ENCODE data around the gene XYLB.

Gene XYLB

DNA sequence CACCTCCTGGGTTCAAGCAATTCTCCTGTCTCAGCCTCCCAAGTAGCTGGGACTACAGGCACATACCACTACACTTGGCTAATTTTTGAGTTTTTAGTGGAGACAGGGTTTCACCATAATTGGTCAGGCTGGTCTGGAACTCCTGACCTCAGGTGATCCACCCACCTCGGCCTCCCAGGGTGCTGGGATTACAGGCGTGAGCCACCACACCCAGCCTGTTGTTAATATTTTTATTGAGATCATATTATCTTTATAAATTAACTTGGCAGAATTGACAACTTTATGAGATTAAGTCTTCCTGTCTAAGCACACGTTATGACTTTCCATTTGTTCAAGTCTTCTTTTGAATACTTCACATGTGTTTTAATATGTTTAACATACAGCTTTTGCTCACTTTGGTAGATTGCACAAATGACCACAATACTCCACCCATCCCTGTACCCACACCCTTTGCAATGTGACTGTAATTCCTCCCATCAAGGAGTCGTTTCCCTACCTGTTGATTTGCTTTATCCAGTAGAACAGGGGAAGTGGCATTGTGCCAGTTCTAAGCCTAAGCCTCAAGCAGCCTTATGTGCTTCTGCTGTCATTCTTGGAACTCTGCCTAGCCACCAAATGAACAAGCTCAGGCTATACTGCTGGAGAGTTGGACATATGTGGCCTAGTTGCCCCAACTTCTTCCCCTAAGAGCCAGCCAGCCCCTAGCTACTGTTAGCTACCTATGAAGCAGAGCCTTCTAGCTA is 8.2 kb downstream of the XYLB start:
- TF ChIP-seq, protein P1, sequence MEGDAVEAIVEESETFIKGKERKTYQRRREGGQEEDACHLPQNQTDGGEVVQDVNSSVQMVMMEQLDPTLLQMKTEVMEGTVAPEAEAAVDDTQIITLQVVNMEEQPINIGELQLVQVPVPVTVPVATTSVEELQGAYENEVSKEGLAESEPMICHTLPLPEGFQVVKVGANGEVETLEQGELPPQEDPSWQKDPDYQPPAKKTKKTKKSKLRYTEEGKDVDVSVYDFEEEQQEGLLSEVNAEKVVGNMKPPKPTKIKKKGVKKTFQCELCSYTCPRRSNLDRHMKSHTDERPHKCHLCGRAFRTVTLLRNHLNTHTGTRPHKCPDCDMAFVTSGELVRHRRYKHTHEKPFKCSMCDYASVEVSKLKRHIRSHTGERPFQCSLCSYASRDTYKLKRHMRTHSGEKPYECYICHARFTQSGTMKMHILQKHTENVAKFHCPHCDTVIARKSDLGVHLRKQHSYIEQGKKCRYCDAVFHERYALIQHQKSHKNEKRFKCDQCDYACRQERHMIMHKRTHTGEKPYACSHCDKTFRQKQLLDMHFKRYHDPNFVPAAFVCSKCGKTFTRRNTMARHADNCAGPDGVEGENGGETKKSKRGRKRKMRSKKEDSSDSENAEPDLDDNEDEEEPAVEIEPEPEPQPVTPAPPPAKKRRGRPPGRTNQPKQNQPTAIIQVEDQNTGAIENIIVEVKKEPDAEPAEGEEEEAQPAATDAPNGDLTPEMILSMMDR (IDR thresholded peaks at IDR 0.05; ENCODE audit: low read depth, low read length) = no peak
- DNase-seq (ENCODE audit: extremely low read depth, low read depth) = no peak

DNA sequence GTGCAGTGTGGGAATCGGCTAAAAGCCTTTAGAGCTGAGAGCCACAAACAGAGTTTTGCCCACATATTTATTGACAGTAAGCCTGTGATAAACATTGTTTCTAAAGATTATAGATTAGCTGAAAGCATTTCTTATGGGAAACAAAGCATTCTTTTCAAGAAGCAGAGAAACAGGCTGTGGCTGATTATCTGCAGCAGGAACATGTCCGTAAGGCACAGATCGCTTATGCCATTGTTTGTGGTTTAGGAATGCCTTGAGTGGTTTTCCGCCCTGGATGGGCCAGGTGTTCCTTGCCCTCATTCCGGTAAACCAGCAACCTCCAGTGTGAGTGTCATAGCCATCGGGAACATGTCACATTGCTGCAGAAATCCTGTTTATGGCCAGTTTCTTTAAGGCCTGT is 12.5 kb downstream of the XYLB start:
- TF ChIP-seq, protein P1 (IDR thresholded peaks at IDR 0.05; ENCODE audit: low read depth, low read length) = no peak
- no peak for DNase-seq (ENCODE audit: extremely low read depth, low read depth)

DNA sequence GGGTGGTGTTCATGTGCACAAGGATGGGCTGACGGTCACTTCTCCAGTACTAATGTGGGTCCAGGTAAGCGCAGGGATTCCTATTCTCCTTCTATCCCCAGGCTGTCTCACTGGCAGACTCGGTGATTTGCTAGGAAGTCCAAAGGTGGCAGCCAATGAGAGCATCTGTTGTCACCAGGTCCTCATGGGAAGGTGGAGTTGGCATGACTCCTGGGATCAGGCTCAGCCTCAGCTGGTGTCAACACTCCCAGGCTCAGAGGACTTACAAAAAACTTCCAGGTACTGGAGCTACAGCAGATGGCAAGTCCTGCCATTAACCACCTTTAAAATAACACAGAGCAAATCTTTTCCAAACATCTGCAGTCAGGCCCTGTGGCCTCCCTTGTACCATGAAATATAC is 13.8 kb downstream of the XYLB start:
- TF ChIP-seq, protein P1 (IDR thresholded peaks at IDR 0.05; ENCODE audit: low read depth, low read length) = no peak
- no peak for DNase-seq (ENCODE audit: extremely low read depth, low read depth)

DNA sequence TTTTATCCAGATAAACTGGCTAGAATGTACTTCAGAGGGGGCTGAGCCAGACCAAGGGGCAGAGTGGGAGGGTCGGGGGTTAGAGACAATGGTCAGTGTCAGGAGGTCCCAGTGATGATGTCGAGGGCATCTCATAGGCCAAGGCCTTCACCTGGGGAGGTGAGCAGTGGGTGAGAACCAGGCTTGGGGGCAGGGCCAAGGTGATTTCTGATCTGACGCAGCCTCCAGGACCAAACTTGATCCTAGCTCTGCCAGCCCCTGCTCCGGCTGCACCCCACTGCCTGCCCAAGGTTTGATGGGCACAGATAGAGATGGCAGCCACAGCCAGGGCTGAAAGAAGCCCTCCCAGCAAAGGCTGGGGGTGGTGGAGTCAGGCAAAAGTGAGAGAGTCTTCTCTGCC is 14.9 kb downstream of the XYLB start:
- DNase-seq (ENCODE audit: extremely low read depth, low read depth) = no peak
- TF ChIP-seq, protein P1 (IDR thresholded peaks at IDR 0.05; ENCODE audit: low read depth, low read length) = no peak

DNA sequence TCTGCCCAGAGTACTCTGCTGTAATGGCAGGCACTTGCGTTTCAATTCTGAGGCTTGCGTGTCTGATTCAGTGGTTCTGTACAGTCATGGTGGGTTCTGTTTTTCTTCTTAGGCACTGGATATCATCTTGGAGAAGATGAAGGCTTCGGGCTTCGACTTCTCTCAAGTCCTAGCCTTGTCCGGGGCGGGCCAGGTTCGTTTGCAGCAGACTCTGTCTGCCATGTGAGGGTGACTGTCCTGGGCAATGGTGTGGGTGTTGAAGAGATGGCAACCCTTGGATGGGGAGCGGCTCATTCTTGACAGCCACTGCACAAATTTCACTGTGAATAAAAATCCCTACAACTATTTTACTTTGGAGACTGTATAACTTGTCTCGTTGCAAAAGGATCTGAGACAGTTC is 16.2 kb downstream of the XYLB start:
- DNase-seq (ENCODE audit: extremely low read depth, low read depth) = no peak
- TF ChIP-seq, protein P1 (IDR thresholded peaks at IDR 0.05; ENCODE audit: low read depth, low read length) = no peak

DNA sequence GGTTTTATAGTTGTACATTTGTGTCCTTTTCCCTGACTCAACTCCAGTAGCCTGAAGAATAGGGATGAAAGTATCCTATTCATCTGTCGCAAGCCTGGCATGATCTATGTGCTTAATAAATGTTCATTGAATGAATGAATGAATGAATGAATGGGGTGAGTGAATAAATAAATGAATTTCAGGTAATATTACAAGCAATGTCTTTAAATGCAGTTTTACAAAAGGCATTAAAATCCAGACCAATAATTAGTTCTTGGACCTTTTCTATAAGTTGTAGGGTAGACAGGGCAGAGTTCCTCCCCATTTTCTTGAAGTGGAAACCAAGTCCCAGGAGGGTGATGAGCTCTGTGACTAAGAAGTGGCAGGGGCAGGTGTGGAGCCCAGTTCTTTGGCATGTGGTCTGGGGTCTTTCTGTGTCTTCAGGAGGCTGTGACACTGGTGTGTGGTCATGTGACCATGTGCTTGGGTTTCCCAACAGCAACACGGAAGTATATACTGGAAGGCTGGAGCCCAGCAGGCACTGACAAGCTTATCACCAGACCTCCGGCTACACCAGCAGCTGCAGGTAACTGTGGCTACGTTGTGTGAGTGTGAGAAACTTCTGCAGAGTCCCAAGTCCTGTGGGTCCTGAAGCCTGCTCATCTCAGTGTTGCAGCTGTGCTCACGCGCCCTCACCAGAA is 18.3 kb downstream of the XYLB start:
- TF ChIP-seq, protein P1 (IDR thresholded peaks at IDR 0.05; ENCODE audit: low read depth, low read length) = no peak
- no peak for DNase-seq (ENCODE audit: extremely low read depth, low read depth)

DNA sequence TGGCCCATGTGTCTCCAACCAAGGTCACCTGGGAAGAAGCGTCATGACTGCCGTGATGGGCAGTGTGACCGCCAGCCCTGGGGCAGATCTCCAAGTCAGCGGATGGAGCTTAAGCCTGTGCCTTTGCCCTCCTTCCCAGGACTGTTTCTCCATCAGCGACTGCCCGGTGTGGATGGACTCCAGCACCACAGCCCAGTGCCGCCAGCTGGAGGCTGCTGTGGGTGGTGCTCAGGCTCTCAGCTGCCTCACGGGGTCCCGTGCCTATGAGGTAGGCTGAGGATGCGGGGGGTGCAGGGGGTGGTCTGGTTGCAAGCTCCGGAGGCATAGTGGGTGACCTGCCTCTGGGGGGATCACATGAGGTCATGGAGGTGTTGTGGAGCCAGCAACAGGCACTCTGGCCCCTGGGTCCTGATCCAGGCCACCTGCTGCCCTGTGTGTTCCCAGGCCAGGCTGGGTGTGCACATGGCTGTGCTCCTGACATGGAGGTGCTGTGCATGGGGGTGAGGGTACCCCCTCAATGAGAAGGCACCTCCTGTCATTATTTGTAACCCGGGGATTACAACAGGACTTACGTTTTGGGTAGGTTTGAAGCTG is 19.0 kb downstream of the XYLB start:
- DNase-seq (ENCODE audit: extremely low read depth, low read depth) = no peak
- TF ChIP-seq, protein P1 (IDR thresholded peaks at IDR 0.05; ENCODE audit: low read depth, low read length) = no peak

Measured in AG09319 (cell line).